Astrocyte of the cerebellum (primary cell): ENCODE measurements around the gene EIF5B.

Experiments
- DNase-seq: peaks from one replicate; pipeline ENCODE4 v3.0.0-alpha.2; 2011; ENCODE audit warnings: low read depth
- H3K4me3 ChIP-seq: 2 replicates; pipeline ENCODE4 v1.5.1; 2011; ENCODE audit warnings: mild to moderate bottlenecking, low read depth, low read length, moderate library complexity
- in situ Hi-C: cut with HindIII; loops from 2 replicates; pipeline ENCODE4 v1.10.0; 2017; ENCODE audit warnings: low sequenced_read_pairs
- TF ChIP-seq, protein P1 (sequence below): IDR thresholded peaks from 2 replicates; pipeline ENCODE4 v1.5.1; 2012; ENCODE audit warnings: low read length, low read depth, moderate library complexity, mild to moderate bottlenecking; ENCODE audit errors: missing control alignments

EIF5B gene

DNA sequence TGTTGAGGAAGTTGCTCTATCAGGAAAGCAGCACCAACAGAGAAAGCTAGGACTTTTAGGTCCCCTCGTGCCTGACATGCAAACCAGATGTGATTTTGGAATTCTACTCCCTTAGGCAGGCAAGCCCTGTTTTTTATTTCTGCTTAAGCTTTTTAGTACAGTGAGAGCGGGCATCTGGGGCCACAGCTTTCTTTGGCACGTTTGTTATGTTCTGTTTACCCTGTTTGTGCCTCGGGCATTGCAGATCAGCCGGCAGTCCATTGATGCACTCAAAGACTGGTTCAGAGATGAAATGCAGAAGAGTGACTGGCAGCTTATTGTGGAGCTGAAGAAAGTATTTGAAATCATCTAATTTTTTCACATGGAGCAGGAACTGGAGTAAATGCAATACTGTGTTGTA lies 61.9 kb downstream of the EIF5B start:
- TF ChIP-seq, protein P1, sequence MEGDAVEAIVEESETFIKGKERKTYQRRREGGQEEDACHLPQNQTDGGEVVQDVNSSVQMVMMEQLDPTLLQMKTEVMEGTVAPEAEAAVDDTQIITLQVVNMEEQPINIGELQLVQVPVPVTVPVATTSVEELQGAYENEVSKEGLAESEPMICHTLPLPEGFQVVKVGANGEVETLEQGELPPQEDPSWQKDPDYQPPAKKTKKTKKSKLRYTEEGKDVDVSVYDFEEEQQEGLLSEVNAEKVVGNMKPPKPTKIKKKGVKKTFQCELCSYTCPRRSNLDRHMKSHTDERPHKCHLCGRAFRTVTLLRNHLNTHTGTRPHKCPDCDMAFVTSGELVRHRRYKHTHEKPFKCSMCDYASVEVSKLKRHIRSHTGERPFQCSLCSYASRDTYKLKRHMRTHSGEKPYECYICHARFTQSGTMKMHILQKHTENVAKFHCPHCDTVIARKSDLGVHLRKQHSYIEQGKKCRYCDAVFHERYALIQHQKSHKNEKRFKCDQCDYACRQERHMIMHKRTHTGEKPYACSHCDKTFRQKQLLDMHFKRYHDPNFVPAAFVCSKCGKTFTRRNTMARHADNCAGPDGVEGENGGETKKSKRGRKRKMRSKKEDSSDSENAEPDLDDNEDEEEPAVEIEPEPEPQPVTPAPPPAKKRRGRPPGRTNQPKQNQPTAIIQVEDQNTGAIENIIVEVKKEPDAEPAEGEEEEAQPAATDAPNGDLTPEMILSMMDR = no peak
- in situ Hi-C loops = no loop called here
- no peak for DNase-seq
- H3K4me3 ChIP-seq = no peak overlapping the region

DNA sequence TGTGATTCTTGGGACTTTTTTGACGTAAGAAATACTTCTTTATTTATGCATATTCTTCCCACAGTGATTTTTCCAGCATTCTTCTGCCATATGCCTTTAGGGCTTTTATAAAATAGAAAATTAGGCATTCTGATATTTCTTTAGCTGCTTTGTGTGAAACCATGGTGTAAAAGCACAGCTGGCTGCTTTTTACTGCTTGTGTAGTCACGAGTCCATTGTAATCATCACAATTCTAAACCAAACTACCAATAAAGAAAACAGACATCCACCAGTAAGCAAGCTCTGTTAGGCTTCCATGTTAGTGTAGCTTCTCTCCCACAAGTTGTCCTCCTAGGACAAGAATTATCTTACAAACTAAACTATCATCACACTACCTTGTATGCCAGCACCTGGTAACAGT lies 62.6 kb downstream of the EIF5B start:
- in situ Hi-C loops = no loop called here
- H3K4me3 ChIP-seq = no peak overlapping the region
- no peak for DNase-seq
- TF ChIP-seq, protein P1 = no peak

DNA sequence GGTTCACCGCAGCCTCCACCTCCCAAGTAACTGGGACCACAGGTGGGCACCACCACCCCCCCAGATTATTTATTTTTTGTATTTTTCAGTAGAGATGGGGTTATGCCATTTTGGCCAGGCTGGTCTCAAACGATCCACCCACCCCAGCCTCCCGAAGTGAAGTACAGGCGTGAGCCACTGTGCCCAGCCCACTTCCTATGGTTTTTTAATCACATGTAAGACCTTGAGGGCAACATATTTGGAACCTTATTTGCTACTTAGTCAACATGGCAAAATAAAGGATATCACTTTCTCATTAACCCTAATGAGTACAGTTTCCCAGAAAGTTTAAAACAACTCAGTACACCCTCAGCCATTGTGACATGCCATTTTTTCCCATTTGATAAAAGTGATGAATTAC lies 64.7 kb downstream of the EIF5B start:
- TF ChIP-seq, protein P1 = no peak
- no peak overlapping the region for H3K4me3 ChIP-seq
- in situ Hi-C loops = no loop called here
- no peak for DNase-seq

DNA sequence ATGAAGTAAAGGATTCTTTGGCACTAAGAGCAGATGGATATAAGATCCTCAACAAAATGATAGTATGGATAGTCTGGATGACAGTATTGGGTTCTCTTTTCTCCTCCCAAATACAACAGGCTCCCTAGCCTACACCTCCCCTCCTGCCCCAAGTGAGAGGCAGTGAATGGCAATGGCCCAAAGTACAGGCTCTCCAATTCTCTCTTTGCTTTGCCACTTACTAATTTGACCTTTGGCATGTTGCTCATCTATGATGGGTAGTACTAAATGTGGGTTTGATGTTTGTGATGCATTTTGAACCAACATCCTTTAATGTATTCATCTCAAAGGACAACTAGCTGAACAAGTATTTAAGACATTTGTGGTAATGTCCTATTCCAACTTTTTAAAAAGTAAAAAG lies 65.9 kb downstream of the EIF5B start:
- no peak for DNase-seq
- TF ChIP-seq, protein P1 = no peak
- in situ Hi-C loops = no loop called here
- H3K4me3 ChIP-seq = no peak overlapping the region

DNA sequence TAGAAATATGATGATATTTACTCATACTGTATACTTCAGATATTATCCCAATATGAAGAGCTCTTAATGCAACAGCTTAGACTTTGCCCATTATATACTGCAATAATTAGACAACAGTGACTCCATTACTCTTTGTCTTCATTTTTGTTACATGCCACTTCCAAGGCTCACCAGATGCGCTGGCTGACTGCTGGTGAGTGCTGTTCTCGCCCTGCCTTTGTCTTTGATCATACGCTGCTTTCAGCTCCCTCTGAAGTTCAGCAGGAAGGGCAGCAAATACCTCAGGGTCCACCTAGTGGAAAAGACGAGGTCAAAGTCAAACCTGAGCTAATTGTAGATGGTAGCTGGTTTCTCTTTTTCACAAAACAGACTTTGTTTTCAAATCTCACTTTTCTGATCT lies 66.3 kb downstream of the EIF5B start:
- DNase-seq = no peak
- in situ Hi-C loops = no loop called here
- TF ChIP-seq, protein P1 = peak; percentile 23
- H3K4me3 ChIP-seq = no peak overlapping the region

DNA sequence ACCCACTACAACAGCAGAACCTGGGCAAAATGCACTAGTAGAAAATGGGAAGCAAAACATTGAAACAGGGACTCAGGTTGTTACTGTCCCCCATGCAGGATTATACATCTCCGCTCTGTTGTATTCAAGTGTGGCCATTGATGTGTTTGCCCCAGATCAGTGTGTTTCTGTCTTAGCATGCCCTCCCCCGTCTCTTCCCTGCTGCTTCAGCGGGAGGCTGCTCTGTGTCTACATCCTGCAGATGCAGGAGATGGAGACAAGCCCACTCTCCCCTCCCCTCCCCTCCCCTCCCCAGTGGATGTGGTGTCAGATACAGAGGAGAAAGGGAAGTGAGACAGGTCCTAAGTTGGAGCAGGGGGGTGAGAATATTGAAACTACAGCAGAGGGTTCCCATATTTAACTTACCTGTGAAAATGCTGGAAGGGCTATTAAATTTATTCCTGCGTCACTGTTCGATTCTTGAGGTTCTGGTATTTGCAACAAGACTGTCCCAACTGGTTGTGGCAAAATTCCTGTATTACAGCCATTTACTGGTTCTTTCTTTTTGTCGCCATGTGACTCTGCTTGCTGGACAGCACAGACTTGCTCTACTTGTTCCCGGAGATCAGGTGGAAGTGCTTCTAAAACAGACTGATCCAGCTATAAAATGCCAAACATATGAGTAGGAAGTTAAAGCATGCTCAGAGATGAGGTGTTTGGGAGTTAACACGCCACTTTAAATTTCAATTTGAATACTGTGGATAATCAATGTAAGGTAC lies 67.0 kb downstream of the EIF5B start:
- TF ChIP-seq, protein P1 = no peak
- in situ Hi-C loops = no loop called here
- DNase-seq = no peak
- no peak overlapping the region for H3K4me3 ChIP-seq
